OCI-LY3 (cell line): ENCODE data around the gene MAP4.

Source experiments
- EZH2phosphoT487 ChIP-seq: fragments of 200-600 bp; shearing (Covaris generic); IDR thresholded peaks from 2 replicates; pipeline ENCODE4 v1.6.1; 2018; ENCODE audit warnings: antibody characterized with exemption, mixed run types, low read depth
- TF ChIP-seq, protein P1 (sequence below): fragments of 200-600, 300-600 bp; sonication (generic); IDR thresholded peaks from 2 replicates; pipeline ENCODE4 v1.5.1; 2014; ENCODE audit warnings: antibody characterized with exemption, low read length, low read depth

DNA sequence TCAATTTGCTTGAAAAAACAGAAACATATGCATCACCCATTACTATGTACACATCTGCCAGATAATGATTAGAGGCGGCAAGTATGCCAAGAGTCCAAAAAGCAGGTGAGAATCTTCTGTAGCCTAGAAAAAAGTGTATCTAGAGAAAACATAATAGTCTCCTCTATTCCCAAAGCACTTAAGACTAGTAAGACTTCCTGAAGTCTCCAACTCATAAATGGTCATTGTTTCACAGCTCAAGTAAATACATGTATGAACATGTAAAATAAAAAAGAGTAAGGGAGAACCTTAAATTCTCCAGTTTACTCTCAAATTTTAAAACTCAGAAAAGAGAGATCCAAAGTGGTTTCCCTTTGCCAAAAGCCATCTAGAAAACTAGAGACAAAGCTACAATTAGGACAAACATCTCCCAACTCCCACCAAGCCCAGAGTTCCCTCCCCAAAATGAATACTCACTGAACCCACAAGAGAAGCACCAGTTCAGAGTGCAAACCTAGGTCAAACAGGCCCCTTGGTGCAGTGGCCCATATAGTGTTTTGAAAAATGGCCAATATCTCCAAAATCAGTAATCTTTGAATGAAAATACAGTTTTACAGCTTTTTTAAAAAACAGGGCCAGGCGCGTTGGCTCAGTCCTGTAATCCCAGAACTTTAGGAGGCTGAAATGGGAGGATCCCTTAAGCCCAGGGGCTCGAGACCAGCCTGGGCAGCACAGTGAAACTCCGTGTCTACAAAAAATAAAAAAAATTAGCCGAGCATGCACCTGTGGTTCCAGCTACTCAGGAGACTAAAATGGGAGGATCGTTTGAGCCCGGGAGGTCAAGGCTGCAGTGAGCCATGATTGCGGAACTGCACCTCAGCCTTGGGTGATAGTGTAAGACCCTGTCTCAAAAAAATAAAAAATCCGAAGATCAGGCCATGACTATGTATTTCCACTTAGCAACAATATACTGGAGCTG, 11.0 kb upstream of the MAP4 start:
- TF ChIP-seq, protein P1, sequence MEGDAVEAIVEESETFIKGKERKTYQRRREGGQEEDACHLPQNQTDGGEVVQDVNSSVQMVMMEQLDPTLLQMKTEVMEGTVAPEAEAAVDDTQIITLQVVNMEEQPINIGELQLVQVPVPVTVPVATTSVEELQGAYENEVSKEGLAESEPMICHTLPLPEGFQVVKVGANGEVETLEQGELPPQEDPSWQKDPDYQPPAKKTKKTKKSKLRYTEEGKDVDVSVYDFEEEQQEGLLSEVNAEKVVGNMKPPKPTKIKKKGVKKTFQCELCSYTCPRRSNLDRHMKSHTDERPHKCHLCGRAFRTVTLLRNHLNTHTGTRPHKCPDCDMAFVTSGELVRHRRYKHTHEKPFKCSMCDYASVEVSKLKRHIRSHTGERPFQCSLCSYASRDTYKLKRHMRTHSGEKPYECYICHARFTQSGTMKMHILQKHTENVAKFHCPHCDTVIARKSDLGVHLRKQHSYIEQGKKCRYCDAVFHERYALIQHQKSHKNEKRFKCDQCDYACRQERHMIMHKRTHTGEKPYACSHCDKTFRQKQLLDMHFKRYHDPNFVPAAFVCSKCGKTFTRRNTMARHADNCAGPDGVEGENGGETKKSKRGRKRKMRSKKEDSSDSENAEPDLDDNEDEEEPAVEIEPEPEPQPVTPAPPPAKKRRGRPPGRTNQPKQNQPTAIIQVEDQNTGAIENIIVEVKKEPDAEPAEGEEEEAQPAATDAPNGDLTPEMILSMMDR = no peak
- TF ChIP-seq EZH2phosphoT487 = no peak
